ENCODE measurements around the gene GAK.
"Not testable (repeated sequence)": the region's sequence is repeated elsewhere in the genome, so short reads cannot be mapped to it uniquely, and the experiment has no call there.

GAK gene

GRCh38 chr4:931960-932712 is at the start of gene GAK, which contains the start of gene TMEM175:
GAK (minus strand) TSS chr4:932316; CDS start chr4:932187, 129 bp downstream.
TMEM175 (plus strand) TSS chr4:932460; CDS start chr4:947740, 15,280 bp downstream.
- Histone ChIP-seq H4K20me1 (peaks cover 44% of the 10 kb centered on the region), H3K9me3 (no peaks in the 10 kb centered on the region), H3K27me3 (no peaks in the 10 kb centered on the region), H3K4me1 (peaks cover 45% of the 10 kb centered on the region), H3K36me3 (peaks cover 13% of the 10 kb centered on the region), H3K27ac (peak within 1 kb of the TSS; percentile 93), H3K4me3 (peak within 1 kb of the TSS; percentile 85), H3K4me2 (peak within 1 kb of the TSS; percentile 97), H3K9ac (peak within 1 kb of the TSS; percentile 95)
- no peak for TF ChIP-seq Cebpa-rat (IDR thresholded peaks at IDR 0.05)

DNA sequence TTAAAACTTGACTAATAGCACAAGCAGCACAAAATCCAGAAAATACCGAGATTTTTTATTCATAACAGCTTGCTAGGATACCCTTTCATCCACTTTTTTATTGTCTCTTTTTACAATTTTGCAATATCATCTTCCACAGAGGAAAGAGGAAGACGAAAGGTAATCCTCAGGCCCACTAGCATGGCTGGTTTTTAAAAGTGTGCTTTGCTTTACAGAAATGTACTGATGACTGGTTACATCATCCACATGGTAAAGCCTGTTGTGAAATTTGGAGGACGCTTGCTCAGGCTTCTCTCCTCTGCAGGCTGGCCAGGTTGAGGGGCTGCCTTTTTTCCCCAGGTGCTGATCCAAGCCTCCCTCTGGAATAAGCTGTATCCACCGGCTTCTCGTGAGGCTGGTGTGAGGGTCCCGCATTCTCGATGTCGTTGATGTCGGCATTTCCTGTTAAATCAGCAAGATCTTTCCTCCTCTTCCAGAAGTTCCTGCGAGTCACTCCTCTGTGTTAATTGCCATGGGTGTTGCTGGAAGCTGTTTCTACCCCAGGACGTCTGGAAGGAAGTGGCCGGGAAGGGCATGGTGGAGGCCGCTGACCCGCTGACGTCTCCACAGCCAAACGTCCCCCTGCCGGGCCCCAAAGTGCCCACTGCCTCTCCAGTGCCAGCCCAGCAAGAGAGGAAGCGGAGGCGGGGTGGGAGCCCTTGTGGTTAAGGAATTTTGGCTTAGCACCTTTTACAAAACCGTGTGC is 47.0 kb upstream of the GAK start:
- H3K27ac ChIP-seq = no peak overlapping the region

GRCh38 chr4:976016-976415 is 43.9 kb upstream of the GAK start:
- H3K27ac ChIP-seq, H3K4me3 ChIP-seq, H3K27me3 ChIP-seq, H3K4me2 ChIP-seq, H3K9ac ChIP-seq, H3K36me3 ChIP-seq: not testable (repeated sequence)
- Histone ChIP-seq H3K4me1 (peaks cover 23% of the 10 kb centered on the region), H3K9me3 (peaks cover 15% of the 10 kb centered on the region), H4K20me1 (peaks cover 22% of the 10 kb centered on the region)

More for the DNA sequence above, 47.0 kb upstream of the GAK start:
- no peak overlapping the region for H3K4me3 ChIP-seq
- no peak overlapping the region for H3K4me2 ChIP-seq
- H4K20me1 ChIP-seq = no peaks in the 10 kb centered on the region
- no peaks in the 10 kb centered on the region for H3K27me3 ChIP-seq
- no peak for TF ChIP-seq Cebpa-rat (IDR thresholded peaks at IDR 0.05)
- 0 out of 2 replicates have a peak, but pooled peaks cover 5% of the 10 kb centered on the region for H3K4me1 ChIP-seq
- peaks cover 10% of the 10 kb centered on the region for H3K9me3 ChIP-seq
- no peaks in the 10 kb centered on the region for H3K36me3 ChIP-seq
- no peak overlapping the region for H3K9ac ChIP-seq

- Histone ChIP-seq H3K27me3 (no peaks in the 10 kb centered on the region), H3K36me3 (peaks cover 15% of the 10 kb centered on the region; the same call in 1 of the 2 replicates), H3K9ac (no peak overlapping the region), H3K27ac (no peak overlapping the region), H3K9me3 (peaks cover 15% of the 10 kb centered on the region), H3K4me3 (no peak overlapping the region), H3K4me1 (peaks cover 24% of the 10 kb centered on the region), H4K20me1 (peaks cover 34% of the 10 kb centered on the region), H3K4me2 (no peak overlapping the region)
- no peak for TF ChIP-seq Cebpa-rat (IDR thresholded peaks at IDR 0.05)
Measured at GRCh38 chr4:974668-975067, 42.6 kb upstream of the GAK start.

DNA sequence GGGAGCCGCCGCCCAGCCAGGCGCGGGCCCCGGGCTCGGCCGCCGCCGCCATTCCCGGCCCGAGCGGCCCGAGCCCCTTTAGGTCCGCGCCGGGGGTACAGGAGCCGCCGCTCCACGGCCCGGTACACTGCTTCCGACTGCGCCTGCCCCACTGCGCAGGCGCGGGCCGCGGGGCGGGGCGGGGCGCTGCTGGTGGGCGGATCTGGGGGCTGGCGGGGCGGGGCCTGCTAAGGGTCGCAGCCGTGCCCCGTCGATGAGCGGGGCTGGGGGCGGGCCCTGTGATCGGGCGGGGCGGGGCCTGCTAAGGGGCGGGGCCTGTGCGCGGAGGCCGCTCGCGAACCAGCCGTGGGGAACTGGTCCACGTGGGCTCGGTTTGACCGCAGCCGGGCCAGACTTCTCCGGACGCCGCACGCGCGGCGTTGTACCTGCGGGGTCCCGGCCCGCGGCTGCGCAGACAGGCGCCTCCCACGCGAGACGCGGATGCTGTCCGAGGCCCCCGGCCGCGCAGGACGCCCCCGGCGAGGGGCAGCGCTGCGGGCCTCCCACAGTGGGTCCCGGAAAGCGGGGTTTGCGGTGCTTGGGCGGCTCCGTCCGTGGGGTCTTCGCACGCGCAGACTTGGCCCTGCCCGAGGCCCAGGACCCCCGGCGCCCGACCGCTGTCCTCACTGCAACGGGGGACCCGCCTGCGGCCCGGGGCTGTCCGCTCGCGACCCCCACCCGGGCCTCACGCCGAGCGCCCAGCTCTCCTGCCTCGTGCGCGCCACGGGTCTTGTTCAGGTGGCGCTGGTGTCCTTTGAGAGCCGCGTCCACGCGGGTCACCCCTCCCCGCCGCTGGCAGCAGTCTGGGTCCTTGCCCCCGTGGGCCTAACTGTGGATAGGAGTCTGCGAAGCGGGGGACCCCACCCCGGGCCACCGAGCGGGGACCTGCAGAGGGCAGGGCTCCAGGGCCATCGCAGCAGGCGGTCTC is 41.6 kb upstream of the GAK start, which contains the start of gene DGKQ:
Gene DGKQ (minus strand): TSS at position 139 of the 967 bp plus-strand sequence. CDS start 87 bp downstream, at position 52.
- H3K36me3 ChIP-seq = peaks cover 18% of the 10 kb centered on the region; the same call in 1 of the 2 replicates
- H3K27ac ChIP-seq = peak within 1 kb of the TSS; percentile 80
- H3K4me2 ChIP-seq = peak within 1 kb of the TSS; percentile 100
- peaks cover 34% of the 10 kb centered on the region for H3K4me1 ChIP-seq
- peak within 1 kb of the TSS; percentile 96 for H3K4me3 ChIP-seq
- H3K9me3 ChIP-seq = peaks cover 15% of the 10 kb centered on the region
- TF ChIP-seq Cebpa-rat (IDR thresholded peaks at IDR 0.05) = no peak
- peaks cover 39% of the 10 kb centered on the region for H4K20me1 ChIP-seq
- H3K27me3 ChIP-seq = no peaks in the 10 kb centered on the region
- peak within 1 kb of the TSS; percentile 91 for H3K9ac ChIP-seq

GRCh38 chr4:972651-973424 is 40.7 kb upstream of the GAK start:
- Histone ChIP-seq H3K4me3 (peak overlapping the region; percentile 96), H3K27me3 (no peaks in the 10 kb centered on the region), H3K27ac (peak overlapping the region; percentile 80), H3K4me1 (peaks cover 39% of the 10 kb centered on the region), H3K36me3 (peaks cover 22% of the 10 kb centered on the region; the same call in 1 of the 2 replicates), H3K9ac (peak overlapping the region; percentile 91), H3K9me3 (peaks cover 15% of the 10 kb centered on the region), H4K20me1 (peaks cover 43% of the 10 kb centered on the region), H3K4me2 (peak overlapping the region; percentile 100)
- no peak for TF ChIP-seq Cebpa-rat (IDR thresholded peaks at IDR 0.05)

- peak overlapping the region; percentile 80; the same call in 1 of the 2 replicates for H3K27ac ChIP-seq
Measured at GRCh38 chr4:971666-972500, 39.8 kb upstream of the GAK start.

More at GRCh38 chr4:971666-972500, 39.8 kb upstream of the GAK start:
- peaks cover 15% of the 10 kb centered on the region for H3K9me3 ChIP-seq
- H3K9ac ChIP-seq = peak overlapping the region; percentile 91
- H3K4me3 ChIP-seq = peak overlapping the region; percentile 96
- peak overlapping the region; percentile 100 for H3K4me2 ChIP-seq
- peaks cover 43% of the 10 kb centered on the region for H4K20me1 ChIP-seq
- peaks cover 39% of the 10 kb centered on the region for H3K4me1 ChIP-seq
- no peak for TF ChIP-seq Cebpa-rat (IDR thresholded peaks at IDR 0.05)
- no peaks in the 10 kb centered on the region for H3K27me3 ChIP-seq
- peaks cover 30% of the 10 kb centered on the region for H3K36me3 ChIP-seq
